Measurements from ENCODE around the gene LRCH2.

DNA sequence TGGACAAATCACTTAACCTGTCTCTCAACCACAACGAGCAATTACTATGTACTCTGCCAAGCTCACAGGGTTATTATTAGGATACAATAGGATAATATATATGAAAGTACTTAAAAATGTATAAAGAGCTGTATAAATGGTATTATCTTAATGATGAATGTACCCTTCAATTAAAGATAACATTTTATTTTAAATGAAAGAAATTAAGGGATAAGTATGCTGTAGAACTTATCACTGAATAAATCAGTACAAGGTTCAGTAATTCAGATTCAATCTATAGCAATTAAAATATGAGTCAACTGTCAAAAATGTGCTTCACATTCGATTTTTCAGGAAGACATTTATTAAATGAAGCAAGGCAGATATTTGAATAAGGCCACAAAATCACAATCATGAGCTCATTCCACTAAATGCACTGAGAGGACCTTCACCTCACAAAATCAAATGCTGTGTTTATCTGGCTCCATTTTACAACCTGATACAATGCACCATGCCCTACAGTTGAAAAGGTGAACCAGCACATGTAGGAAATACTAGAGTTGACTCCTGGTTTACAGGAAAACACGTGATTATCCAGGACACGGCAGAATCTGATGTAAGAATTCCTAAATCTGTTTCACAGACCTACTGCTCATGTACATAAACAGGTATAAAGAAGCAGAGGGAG lies 4.4 kb downstream of the LRCH2 start:
- TF ChIP-seq, protein P1, sequence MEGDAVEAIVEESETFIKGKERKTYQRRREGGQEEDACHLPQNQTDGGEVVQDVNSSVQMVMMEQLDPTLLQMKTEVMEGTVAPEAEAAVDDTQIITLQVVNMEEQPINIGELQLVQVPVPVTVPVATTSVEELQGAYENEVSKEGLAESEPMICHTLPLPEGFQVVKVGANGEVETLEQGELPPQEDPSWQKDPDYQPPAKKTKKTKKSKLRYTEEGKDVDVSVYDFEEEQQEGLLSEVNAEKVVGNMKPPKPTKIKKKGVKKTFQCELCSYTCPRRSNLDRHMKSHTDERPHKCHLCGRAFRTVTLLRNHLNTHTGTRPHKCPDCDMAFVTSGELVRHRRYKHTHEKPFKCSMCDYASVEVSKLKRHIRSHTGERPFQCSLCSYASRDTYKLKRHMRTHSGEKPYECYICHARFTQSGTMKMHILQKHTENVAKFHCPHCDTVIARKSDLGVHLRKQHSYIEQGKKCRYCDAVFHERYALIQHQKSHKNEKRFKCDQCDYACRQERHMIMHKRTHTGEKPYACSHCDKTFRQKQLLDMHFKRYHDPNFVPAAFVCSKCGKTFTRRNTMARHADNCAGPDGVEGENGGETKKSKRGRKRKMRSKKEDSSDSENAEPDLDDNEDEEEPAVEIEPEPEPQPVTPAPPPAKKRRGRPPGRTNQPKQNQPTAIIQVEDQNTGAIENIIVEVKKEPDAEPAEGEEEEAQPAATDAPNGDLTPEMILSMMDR (IDR thresholded peaks at IDR 0.05), result no peak
- TF ChIP-seq EZH2 (IDR thresholded peaks at IDR 0.05), result no peak
- TF ChIP-seq EZH2phosphoT487 (IDR thresholded peaks at IDR 0.05), result no peak
